GM18520 (cell line): ENCODE data around the gene SUSD2.
"Not testable (repeated sequence)": the region's sequence is repeated elsewhere in the genome, so short reads cannot be mapped to it uniquely, and the experiment has no call there.

Experiments
- ATAC-seq: cut with Tn5 transposase; IDR thresholded peaks from one replicate; pipeline ENCODE4 v1.9.1; 2021; ENCODE audit not compliant: unreplicated experiment

The SUSD2 gene

DNA sequence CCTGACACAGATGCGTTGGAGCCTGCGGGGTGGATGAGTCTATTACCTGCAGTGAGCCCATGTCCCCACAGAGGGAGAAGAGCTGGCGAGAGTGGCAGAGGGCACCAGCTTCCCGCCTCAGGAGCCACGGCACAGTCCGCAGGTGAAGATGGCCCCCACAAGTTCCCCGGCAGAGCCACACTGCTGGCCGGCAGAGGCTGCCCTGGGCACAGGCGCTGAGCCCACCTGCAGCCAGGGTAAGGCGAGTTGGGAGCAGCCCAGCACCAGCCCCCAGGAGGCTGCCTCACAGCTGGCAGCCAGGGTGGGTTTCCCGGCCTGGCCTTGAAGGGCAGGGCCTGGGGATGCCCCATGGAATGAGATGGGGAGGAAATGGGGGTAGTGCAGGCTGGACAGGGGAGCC, 5.2 kb upstream of the SUSD2 start:
- no peak for ATAC-seq

GRCh38 chr22:24176630-24177029, 4.7 kb upstream of the SUSD2 start:
- no peak for ATAC-seq

DNA sequence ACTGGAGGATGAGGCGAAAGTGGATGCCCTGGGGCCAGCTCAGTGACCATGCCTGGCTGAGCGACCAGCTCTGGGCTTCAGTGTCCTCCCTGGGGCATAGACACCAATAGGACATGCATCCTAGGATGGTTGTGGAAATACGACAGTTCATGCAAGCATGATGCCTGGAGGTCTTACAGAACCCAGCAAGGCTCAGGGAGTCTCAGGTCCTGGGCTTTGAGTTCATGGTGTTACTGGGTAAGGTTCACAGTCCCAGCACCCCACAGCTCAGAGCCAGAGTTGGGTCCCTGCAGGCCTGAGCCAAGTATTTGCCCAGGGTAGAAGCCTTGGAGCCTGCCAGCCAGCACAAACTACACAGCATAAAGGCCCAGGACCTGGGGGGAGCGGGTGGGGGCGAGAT, 4.2 kb upstream of the SUSD2 start:
- ATAC-seq: no peak

DNA sequence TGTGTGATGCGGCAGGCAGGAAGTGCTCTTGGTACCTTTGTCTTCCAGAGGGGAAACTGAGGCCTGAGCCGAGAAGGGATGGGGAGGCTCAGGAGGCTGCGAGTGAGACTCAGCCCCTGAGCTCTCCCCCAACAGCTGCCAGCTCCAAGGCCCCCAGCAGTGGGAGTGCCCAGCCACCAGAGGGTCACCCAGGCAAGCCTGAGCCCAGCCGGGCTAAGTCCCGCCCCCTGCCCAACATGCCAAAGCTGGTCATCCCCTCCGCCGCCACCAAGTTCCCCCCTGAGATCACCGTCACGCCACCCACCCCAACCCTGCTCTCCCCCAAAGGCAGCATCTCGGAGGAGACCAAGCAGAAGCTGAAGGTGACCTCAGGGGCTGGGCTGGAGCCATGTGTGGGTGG, 3.8 kb upstream of the SUSD2 start:
- ATAC-seq: no peak

- ATAC-seq: no peak
Measured at GRCh38 chr22:24178021-24178431, 3.3 kb upstream of the SUSD2 start.

DNA sequence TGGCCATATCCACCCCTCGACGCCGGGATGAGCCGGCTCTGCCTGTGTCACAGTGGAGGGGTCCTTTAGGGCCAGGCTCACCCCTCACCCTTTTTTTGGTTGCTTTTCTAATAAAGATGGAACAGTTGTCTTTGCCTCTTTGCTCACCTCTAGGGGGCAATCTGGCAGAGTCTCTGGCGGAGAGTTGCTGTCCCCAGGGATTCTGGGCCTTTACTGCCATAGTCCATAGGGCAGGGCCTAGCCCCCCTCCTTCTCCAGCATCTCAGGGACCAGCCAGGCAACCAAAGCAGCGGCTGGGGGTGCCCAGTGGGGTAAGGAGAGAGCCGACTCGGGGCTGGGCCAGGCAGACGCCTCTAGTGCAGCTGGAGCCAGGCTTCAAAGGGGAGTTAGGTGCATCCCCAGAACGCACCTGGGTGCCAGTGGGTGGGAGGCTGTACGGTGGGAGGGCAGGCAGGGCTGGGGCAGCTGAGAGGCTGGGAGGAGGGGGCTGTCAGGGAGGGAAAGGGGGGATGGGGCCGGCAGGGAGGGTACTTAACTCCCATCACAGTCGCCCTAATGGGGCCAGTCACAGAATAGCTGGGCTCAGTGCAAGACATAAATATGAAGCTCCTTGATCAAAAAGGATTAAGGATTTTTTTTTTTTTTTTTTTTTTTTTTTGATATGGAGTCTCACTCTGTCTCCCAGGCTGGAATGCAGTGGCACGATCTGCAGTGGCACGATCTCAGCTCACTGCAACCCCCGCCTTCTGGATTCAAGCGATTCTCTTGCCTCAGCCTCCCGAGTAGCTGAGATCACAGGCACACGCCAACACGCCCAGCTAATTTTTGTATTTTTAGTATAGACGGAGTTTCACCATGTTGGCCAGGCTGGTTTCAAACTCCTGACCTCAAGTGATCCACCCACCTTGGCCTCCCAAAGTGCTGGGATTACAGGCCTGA, 2.5 kb upstream of the SUSD2 start:
- ATAC-seq: no peak

- no peak for ATAC-seq
Measured at GRCh38 chr22:24179478-24180210, 1.6 kb upstream of the SUSD2 start.

- no peak for ATAC-seq
Measured at GRCh38 chr22:24180316-24181087, 785 bp upstream of the SUSD2 start.

- ATAC-seq: no peak
Measured at GRCh38 chr22:24181996-24182899, 961 bp downstream of the SUSD2 start.

DNA sequence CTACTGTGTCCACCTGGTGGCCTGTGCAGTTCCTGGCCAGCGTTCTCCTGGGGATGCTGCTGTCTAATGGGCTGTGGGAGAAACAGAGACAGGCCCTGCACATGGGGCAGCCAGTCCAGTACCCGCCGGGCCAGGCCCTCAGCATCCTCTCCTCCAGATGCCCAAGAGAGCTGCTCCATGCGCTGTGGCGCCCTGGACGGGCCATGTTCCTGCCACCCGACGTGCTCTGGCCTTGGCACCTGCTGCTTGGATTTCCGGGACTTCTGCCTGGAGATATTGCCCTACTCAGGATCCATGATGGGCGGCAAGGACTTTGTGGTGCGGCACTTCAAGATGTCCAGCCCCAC, 1.6 kb downstream of the SUSD2 start:
- ATAC-seq: not testable (repeated sequence)

DNA sequence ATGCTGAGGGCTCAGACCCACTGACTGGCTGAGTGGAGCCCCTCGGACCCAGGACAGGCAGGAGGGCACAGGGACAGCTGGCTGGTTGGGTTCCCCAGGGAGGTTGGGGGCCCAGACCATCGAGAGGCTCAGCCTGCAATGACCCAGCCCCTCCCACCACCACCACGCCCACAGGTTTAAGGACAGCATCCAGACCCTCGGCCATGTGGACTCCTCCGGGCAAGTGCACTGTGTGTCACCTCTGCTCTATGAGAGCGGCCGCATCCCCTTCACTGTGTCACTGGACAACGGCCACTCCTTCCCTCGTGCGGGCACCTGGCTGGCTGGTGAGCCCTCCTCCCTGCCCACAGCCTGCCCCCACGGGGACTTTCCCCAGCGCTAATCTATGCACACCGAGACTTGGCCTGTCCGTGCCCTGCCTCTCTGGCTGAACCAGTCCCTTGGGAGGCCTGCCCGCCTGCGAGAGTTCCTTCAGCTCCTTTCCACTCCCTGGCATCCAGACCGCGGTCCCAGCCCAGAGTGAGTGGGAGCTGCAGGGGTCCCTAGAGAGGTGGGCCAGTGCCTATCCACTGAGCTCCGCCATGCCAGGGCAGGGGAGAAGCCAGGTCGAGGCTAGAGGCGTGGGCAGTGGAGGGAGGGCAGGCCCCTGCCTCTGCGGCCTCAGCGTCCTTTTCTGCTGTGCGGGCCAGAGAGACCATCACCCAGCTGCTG, 2.2 kb downstream of the SUSD2 start:
- peak; percentile 49 for ATAC-seq

DNA sequence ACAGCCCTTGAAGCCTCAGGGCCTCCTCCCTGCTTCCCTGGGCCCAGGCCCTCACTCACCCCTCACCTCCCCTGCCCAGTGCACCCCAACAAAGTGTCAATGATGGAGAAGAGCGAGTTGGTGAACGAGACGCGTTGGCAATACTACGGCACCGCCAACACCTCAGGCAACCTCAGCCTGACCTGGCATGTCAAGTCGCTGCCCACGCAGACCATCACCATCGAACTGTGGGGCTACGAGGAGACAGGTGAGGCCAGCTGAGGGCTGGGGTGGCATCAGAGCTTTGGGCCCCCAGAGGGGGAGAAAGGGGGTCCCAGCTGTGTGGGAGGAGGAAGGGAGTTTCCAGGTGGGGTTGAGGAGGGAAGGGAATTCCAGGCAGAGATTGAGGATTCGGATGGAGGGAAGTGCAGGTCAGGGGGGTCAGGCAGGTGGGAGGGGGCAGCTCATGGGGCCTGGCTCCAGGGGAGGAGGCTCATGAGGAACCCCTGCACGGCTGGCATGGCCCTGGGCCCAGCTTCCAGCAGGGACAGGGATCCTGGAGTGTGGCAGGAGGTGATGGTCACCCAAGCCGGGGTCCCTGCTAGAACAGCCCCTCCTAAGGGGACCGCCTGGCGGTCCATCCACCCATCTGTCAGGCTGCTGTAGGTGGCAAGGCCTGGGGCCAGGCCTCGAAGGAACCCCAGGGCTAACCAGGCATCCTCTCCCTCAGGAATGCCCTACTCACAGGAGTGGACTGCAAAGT, 2.9 kb downstream of the SUSD2 start:
- ATAC-seq: no peak

GRCh38 chr22:24185001-24185500, 3.8 kb downstream of the SUSD2 start:
- no peak for ATAC-seq

GRCh38 chr22:24185501-24186351, 4.4 kb downstream of the SUSD2 start:
- ATAC-seq: no peak

GRCh38 chr22:24186352-24186740, 5.1 kb downstream of the SUSD2 start:
- no peak for ATAC-seq

GRCh38 chr22:24186892-24187670, 5.8 kb downstream of the SUSD2 start:
- no peak for ATAC-seq
